Measurements from ENCODE around the gene CTLA4.

DNA sequence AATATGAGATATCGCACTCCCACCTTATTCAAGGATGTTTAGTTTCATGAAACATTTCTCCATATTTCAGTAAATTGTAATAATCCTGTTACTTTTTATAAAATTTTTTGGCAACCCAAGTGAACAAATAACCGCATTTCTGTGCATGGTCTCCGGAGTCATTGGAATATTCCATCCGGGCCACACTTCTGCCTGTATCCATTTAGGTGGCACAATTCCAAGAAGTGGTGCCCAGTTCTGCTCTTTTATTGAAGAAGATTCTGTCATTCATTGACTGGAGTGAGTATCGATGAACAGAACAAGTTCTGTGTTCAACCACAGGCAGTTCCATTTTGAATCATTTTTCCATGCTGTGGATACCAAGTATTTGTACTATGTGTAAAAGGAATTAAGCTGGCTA is 42.4 kb downstream of the CTLA4 start:
- no peak for TF ChIP-seq POLR2A (IDR thresholded peaks at IDR 0.05)
- TF ChIP-seq, protein P1, sequence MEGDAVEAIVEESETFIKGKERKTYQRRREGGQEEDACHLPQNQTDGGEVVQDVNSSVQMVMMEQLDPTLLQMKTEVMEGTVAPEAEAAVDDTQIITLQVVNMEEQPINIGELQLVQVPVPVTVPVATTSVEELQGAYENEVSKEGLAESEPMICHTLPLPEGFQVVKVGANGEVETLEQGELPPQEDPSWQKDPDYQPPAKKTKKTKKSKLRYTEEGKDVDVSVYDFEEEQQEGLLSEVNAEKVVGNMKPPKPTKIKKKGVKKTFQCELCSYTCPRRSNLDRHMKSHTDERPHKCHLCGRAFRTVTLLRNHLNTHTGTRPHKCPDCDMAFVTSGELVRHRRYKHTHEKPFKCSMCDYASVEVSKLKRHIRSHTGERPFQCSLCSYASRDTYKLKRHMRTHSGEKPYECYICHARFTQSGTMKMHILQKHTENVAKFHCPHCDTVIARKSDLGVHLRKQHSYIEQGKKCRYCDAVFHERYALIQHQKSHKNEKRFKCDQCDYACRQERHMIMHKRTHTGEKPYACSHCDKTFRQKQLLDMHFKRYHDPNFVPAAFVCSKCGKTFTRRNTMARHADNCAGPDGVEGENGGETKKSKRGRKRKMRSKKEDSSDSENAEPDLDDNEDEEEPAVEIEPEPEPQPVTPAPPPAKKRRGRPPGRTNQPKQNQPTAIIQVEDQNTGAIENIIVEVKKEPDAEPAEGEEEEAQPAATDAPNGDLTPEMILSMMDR (IDR thresholded peaks at IDR 0.05 in 4 of 5, conservative IDR thresholded peaks at IDR 0.05 in 1 of 5) = peak in 1 of 5 experiments; percentile 14

All from gastrocnemius medialis (tissue), 4 donors.